Smooth muscle cell of trachea (primary cell): ENCODE measurements around the gene ENDOV. TPM values are rescaled to one million over a fixed set of nuclear protein-coding genes. Genes with fewer than 3 reads are reported as not detected.

ENCODE experiments used
- total RNA-seq: library from RNA; depleted of rRNA; stranded (reverse); fragments of >200 nt; gene quantifications from 2 replicates; pipeline ENCODE4 v1.2.1, GENCODE V29; 2014

The ENDOV gene
- 34.2 and 41.7 TPM in 2 replicates for total RNA-seq

GRCh38 chr17:80414803-80415625, at the start of gene ENDOV:
ENDOV (plus strand) TSS chr17:80415167; CDS start chr17:80415195, 28 bp downstream.

GRCh38 chr17:80475910-80476876, 61.2 kb downstream of the ENDOV start, which contains the start of gene NPTX1:
NPTX1 (minus strand) TSS chr17:80476607; CDS start chr17:80476446, 161 bp downstream.

Other genes starting within 250 kb of the ENDOV start
- gene CARD14, start 245.1 kb upstream of the ENDOV start, total RNA-seq = under 0.01 TPM in 2 replicates
- gene SGSH, start 194.8 kb upstream of the ENDOV start, total RNA-seq = 20.7 and 31.6 TPM in 2 replicates
- 13.5 and 18.2 TPM in 2 replicates for gene SLC26A11, start 194.7 kb upstream of the ENDOV start, total RNA-seq
- 148 and 238 TPM in 2 replicates for gene RNF213, start 154.3 kb upstream of the ENDOV start, total RNA-seq
- gene NPTX1, start 61.4 kb downstream of the ENDOV start, total RNA-seq = 148 and 230 TPM in 2 replicates
- 28.4 and 35.2 TPM in 2 replicates for gene RPTOR, start 129.7 kb downstream of the ENDOV start, total RNA-seq